ENCODE measurements around the gene RNF208.
"Not testable (repeated sequence)": the region's sequence is repeated elsewhere in the genome, so short reads cannot be mapped to it uniquely, and the experiment has no call there.

Gene RNF208

DNA sequence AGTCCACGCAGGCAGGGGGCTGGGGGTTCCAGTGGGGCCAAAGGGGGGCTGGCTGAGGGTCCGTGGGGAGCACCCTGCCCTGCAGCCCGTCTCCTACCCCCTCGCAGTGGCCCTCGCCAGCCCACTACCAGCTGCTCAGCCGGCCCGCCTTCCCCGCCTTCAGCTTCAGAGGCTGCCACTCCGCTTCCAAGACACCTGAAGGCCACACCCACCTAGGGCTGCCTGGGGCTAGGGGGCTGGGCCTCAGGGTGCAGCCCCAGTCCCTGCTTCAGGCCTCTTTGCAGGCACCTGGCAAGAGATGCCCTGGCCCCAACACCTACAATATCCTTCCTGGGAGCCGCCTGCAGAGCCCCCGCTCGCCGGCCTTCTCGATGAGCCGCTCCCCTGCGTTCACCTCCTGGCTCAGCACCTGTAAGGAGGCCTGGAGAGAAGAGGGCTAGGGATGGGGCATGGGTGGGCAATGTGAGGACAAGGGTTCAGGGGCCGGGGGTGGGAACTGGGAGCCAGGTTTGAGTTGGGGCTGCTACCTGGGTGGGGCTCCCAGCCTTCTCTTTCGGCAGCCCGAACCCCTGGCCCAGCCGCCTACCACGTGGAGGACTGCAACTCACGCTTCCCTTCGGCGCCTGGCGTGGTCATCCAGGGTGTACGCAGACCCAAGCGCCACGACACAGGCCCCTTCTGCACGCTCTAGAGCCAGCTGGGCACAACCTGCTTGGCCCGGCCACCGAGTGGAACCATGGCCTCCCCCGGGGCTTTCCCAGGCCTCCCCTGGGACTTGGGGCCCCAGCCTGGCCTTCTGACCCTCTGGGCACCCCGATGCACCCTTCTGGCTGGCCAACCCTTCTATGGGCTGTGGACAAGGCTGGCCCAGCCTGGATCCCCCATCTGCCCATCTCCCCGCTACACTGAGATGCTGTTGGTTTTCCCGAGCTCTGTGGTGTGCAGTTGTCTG is 30.8 kb upstream of the RNF208 start:
- DNase-seq = no peak

DNA sequence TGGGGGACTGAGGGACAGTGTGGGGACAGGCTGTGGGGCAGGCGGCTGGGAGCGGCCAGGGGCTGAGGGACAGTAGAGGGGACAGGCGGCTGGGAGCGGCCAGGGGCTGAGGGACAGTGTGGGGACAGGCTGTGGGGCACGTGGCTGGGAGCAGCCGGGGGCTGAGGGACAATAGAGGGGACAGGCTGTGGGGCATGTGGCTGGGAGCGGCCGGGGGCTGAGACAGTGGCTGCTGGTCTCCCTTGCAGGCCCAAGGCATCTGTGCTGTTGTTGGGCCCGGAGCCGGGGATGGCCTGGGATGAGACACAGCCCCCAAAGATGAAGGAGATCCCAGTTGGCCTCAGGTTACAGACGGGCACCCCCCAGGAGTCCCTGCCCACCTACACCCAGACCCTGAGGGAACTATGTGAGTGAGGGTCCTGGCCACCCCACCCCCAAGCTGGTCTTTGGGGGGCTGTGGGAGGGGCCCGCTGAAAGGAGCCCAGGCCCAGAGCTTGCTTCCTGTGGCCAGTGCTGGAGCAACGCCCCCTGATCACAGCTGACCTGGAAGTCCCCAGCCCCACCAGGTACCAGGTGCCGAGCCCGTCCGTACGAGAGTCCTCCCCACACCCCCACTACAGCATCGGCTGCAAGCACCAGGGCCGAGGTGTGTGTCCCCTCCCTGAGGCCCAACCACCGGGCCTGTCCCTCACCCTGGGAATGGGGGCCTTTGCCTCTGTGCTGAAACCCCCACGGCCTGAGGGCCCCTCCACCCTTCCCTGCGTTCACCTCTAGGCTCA is 29.6 kb upstream of the RNF208 start:
- DNase-seq = no peak

DNA sequence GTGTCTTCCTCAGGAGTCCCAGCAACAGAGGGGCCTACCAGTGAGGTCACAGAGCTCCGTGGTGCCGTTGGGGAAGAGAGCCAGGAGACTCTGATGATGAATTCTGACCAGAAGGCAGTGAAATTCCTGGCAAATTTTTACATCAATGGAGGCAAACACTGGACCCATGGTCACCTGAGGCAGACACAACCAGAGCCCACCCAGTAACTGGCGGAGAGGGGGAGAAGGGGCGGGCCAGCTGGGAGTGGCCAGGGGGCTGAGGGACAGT is 29.1 kb upstream of the RNF208 start, which contains the start of gene STPG3:
STPG3 (plus strand) TSS at position 93 of the 268 bp plus-strand sequence; CDS start at position 94, 1 bp downstream.
- DNase-seq = no peak

DNA sequence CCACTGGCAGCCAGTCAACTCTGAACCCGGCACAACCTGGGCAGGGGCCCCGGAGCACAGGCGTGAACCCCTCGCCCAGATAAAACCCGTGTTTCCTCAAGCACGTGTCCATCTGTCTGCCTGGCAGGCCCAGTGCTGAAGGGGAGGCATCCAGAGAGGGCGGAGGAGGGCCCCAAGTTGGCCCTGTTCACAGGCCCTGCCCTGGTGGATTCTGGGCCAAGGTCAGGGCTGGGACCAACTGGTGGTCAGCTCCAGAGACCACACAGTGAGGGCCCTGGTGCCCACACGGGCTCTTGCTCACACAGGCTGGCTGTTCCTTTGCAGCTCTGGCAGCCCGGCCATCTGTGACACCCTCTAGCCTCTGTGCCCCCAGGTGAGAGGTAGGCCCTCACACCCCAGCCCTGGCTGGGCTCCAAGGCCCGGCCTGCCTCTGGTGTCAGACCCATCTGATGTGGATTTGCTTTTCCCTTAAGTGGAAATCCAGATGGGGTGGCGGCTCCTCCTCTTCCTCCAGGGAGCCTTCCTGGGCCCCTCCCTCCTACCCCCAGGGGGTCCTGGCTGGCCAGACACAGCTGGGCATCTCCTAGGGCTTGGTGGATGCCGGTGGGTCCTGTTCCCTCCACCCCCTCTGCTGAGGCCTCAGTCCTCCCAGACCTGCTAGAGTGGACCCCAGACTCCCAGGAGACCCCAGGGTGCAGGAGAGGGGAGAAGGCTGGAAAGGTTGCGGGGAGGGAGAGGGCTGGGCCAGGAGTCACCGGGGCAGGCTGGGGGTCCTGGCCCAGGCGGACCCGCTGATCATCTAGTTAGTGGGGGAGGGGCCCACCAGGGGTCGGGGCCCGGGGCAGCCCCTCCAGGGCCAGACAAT is 28.5 kb upstream of the RNF208 start:
- DNase-seq = no peak

DNA sequence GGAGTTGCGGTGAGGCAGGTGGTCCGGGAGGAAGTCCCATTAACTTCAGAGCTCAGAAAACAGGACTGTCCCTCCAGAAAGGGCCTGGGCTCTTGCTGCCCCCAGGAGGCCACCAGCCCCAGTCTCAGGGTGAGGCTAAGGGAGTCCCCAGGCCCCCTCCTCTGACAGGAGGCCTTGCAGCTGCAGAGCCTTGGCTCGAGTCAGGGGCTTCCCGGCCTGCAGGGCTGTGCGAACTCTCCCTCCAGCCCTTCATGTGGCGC is 25.8 kb upstream of the RNF208 start:
- DNase-seq = no peak

DNA sequence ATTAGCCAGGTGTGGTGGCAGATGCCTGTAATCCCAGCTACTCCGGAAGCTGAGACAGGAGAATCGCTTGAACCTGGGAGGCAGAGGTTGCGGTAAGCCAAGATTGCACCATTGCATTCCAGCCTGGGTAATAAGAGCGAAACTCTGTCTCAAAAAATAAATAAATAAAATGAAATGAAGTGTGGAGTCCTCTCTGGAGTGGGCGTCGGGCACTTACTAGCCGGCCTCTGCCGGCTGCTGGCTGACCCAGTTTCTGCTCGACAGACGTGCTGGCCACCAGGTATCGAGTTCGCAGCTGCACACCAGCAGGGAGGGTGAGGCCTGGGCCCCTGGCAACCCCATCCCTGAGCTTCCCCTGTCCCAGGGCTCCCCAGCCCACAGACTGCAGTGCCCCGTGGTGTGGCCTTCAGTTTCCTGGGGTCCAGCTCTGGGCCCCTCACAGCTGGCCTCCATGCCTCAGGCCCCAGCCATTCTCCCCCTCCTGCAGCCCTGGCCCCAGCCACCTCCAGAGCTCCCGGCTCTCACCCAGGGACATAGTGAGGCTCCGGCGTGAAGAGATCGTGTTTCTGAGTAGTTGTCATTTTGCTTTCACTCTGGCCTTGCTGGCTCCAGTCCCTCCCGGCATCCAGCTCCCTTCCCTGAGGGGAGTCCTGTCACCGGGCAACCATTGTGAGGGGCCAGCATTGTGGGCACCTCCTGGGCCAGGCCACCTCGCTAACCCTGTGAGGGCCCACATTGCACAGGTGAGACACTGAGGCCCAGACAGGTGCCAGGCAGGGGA is 25.3 kb upstream of the RNF208 start:
- DNase-seq = peak; percentile 23

DNA sequence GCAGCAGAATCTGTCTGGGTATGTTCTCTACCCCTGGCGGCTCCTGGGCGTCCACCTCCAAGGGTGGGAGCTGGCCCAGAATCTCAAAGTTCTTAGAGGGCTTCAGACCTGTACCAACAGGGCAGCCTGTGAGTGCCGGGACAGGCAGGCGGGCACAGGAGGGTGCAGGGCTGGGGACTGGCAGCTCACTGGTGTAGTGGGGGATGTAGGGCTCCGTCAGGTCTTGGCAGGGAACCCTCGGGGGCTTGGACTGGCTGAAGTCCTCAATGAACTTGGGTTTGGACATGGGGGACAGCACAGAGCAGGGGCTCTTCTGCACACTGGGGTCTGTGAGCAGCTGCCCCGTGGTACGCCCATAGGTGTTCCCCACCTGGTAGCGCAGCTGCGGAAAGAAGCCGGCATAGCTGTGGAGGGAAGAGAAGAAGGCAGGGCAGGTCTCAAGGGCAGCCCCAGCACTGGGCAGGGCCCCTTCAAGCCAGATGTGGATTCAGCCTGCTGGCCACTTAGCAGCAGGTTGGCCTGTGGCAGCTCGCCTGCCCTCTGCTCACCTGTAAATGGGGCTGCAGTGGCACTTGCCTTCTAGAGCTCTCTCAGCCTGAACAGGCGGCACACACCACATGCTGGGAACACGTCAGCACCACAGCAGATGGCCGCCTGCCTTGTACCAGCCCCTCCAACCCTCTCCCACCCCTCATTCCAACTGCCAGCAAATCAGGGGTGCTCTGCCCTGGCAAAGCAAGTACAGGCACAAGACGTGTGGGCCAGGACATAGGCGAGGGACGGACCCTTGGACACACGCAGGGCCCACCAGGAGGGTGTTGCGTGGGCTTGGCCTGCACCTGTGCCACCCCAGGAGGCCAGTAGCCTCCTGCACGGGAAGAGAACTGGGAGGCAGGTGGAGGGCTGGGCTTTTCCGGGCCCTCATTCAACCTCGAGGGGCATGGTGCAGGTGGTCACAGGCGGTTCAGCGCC is 23.7 kb upstream of the RNF208 start:
- DNase-seq = peak; percentile 51

DNA sequence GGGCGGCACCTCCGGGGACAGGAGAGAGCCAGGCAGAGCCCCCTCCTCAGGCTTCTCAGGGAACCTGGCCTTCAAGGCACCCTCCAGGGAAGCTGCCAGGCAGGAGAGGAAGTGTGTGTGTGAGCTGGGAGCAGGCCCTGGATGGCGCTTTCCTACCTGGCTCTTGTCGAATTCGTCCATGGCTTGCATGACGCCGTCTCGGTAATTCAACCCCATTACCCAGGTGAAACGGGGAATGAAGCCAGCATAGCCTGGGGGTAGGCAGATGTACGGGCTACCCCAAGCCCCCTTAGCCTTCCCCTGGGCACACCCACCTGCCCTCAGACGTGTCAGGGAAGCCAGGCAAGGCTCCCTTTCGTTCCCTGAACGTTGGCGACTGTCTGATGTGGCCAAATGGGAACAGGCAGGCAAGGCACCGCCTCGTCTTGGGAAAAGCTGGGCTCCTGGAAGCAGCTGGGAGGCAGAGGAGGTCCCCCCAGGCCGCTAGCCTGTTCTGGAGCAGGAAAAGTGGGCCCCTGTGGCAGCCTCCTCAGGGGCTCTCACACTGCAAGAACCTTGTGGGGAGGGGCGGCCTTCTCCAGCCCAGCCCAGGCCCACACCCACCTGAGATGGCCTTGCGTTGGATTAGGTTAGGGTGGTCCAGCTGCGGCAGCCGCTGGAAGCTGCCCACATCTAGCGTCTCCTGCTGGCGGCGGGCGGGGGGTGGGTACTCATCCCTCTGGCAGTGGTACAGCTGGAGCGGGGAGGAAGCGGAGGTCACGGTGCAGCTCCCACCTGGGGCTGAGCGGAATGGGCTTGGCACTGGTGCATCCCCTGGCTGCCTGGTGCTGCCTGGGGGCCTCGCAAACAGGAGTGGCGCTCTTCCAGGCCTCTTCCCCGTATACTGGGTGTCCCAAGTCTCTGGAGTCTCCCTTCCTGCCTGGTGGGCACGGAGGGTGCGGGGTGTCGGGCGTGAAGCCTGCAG is 22.7 kb upstream of the RNF208 start:
- peak; percentile 47 for DNase-seq

DNA sequence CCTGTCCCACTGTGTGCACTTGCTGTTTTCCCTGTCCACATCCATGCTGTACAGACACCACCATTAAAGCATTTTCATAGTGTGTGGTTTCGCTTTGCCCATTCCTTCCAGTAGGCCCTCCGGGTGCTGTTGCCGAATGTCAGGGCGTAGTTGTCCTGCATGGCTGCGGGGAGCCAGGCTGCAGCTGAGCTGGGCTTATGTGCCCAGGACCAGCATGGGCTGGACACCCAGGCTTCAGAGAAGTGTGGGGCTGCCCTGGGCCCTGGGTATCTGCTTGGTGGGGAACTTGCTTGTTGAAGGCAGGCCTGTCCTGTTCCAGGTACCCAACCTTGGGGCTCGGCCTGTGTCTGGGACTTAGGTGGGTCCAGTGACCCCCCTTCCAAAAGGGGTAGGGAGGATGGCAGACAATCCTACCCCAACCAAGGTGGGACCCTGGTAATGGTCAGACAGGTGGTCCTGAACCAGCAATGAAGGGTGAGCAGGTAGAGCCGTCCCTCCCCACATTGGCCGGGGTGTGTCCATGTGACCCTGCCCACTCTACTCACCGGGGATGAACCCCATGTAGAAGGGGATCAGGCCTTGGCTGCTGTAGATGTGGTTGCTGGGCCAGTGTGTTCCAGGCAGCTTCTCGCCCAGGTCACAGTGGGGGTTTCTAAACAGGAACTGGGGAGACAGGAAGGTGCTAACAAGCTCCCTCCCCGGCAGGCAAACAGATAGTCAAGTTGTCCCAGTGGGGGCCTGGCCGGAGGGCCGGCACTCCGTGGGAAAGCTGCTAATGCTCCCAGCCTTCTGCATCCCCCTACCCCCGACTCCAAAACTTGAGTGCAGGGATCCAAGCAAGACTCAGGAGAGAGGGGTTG is 21.8 kb upstream of the RNF208 start:
- no peak for DNase-seq

DNA sequence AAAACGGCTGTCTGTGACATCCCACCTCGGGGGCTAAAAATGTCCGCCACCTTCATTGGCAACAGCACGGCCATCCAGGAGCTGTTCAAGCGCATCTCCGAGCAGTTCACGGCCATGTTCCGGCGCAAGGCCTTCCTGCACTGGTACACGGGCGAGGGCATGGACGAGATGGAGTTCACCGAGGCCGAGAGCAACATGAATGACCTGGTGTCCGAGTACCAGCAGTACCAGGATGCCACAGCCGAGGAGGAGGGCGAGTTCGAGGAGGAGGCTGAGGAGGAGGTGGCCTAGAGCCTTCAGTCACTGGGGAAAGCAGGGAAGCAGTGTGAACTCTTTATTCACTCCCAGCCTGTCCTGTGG is 21.2 kb upstream of the RNF208 start:
- DNase-seq = not testable (repeated sequence)

DNA sequence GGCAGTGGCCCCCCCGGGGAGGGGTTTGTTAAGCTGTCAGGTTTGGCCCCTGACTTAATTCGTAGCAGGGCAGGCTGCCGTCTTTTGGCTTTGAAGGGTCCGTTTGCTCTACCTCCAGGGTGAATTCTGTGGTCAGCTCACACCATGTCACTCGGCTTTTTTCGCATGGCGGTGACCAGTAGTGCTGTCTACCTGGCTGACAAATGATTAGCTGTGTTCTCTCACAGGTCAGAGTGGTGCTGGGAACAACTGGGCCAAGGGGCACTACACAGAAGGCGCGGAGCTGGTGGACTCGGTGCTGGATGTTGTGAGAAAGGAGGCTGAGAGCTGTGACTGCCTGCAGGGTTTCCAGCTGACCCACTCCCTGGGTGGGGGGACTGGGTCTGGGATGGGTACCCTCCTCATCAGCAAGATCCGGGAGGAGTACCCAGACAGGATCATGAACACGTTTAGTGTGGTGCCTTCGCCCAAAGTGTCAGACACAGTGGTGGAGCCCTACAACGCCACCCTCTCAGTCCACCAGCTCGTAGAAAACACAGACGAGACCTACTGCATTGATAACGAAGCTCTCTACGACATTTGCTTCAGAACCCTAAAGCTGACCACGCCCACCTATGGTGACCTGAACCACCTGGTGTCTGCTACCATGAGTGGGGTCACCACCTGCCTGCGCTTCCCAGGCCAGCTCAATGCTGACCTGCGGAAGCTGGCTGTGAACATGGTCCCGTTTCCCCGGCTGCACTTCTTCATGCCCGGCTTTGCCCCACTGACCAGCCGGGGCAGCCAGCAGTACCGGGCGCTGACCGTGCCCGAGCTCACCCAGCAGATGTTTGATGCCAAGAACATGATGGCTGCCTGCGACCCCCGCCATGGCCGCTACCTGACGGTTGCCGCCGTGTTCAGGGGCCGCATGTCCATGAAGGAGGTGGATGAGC is 20.5 kb upstream of the RNF208 start:
- no peak for DNase-seq

DNA sequence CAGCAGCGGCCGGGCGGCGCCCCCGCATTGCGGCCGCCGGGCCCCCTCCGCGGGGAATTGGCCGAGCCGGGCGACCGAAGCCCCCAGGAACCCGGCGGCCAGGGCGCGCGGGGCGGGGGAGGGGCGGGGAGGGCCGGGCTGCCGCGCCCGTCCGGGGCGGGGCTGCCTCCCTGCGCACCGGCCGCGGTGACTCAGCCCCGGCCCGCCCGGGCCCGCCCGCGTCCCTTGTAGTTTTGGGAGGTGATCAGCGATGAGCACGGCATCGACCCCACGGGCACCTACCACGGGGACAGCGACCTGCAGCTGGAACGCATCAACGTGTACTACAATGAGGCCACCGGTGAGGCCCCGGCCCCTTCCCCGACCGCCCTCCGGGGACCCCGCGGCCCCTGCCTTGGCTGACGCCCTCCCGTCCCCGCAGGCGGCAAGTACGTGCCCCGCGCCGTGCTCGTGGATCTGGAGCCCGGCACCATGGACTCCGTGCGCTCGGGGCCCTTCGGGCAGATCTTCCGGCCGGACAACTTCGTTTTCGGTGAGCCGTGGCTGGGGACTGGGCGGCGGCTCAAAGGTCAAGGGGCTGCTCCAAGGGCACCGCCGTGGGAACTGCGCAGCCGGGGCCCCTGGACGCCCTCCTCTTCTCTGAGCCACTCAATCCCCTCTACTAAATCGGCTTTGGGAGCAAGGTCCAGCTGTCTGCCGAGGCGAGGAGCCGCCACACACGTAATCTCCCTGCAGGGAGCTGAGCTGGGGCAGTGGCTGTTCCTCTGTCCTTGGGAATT is 19.6 kb upstream of the RNF208 start:
- no peak for DNase-seq

DNA sequence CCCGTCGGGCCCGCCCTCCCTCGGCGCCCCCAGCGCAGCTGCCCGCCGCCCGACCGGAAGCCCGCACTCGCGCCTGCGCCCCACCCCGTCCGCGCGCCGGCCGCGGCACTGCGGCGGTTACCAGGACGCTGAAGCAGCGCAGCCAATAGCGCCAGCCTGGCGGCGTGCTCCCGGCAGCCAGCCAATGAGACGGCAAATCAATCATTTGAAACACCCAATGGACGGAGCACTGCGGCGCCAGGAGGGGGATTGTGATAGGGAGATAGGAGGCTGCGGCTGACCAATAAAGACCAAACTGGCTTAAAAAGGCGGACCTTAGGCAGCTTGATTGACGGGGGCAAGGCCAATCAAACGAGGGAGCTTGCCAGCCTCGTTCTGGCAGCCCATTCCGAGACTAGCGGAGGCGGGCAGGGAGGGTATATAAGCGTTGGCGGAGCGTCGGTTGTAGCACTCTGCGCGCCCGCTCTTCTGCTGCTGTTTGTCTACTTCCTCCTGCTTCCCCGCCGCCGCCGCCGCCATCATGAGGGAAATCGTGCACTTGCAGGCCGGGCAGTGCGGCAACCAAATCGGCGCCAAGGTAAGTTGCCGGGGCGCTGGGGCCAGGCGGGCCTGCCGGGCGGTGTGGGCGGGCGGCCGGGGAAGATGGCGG is 18.9 kb upstream of the RNF208 start, which contains the start of gene TUBB4B:
TUBB4B (plus strand) TSS at position 447 of the 649 bp plus-strand sequence; CDS start at position 521, 74 bp downstream.
- peak; percentile 99 for DNase-seq

DNA sequence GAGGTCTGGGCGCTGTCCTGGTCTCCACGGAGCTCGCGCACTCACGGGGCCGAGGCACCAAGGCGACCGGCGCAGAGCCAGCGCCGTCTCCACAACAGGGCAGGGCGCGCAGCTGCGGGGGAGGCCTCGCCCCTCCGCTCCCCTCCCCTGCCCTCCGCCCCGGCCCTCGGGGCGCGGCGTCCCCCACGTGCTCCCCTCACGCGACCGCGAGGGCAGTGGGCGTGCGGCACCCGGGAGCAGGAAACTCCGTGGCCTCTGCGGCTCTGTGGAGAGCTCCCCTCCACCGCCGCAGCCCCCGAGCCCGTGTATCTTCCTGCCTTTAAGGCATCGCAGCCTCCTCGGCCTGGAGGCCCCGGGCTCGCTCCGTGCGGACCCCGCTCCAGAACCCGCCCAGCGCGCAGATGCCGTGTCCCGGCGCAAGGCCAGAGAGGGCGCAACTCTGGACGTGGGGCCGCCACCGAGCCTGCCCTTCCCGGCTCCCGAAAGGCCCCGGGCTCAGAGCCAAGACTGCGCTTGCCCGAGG is 18.3 kb upstream of the RNF208 start:
- peak; percentile 69 for DNase-seq

DNA sequence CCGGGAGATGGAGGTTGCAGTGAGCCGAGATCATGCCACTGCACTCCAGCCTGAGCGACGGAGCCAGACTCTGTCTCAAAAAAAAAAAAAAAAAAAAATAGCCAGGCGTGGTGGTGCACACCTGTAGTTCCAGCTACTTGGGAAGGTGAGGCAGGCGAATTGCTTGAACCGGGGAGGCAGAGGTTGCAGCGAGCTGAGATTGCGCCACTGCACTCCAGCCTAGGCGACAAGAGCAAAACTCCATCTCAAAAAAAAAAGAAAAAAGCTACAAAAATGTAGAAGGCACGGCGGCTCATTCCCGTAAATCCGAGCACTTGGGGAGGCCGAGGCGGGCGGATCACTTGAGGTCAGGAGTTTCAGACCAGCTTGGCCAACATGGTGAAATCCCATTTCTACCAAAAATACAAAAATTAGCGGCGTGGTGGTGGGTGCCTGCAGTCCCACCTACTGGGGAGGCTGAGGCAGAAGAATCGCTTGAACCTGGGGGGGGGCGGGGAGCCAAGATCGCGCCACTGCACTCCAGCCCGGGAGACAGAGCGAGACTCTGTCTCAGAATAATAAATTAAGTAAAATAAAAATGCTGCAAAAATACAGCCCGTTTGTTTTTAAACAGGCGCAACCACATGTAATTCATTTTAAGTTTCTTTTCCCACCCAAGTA is 17.6 kb upstream of the RNF208 start:
- peak; percentile 54 for DNase-seq
